Glomerular endothelial cell (primary cell): ENCODE results near the gene SMIM5. TPM values are rescaled to one million over a fixed set of nuclear protein-coding genes. Genes with fewer than 3 reads are reported as not detected.
"Not testable (repeated sequence)": the region's sequence is repeated elsewhere in the genome, so short reads cannot be mapped to it uniquely, and the experiment has no call there.

ENCODE experiments used
- DNase-seq: peaks from one replicate; pipeline ENCODE4 v3.0.0-alpha.2; 2011; ENCODE audit warnings: low read depth, low spot score; ENCODE audit errors: extremely low read depth
- total RNA-seq: library from RNA; depleted of rRNA; stranded (reverse); fragments of >200 nt; gene quantifications from 2 replicates; pipeline ENCODE4 v1.2.3, GENCODE V29; 2015

SMIM5 gene, protein sequence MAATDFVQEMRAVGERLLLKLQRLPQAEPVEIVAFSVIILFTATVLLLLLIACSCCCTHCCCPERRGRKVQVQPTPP
- total RNA-seq: not detected in 2 replicates

DNA sequence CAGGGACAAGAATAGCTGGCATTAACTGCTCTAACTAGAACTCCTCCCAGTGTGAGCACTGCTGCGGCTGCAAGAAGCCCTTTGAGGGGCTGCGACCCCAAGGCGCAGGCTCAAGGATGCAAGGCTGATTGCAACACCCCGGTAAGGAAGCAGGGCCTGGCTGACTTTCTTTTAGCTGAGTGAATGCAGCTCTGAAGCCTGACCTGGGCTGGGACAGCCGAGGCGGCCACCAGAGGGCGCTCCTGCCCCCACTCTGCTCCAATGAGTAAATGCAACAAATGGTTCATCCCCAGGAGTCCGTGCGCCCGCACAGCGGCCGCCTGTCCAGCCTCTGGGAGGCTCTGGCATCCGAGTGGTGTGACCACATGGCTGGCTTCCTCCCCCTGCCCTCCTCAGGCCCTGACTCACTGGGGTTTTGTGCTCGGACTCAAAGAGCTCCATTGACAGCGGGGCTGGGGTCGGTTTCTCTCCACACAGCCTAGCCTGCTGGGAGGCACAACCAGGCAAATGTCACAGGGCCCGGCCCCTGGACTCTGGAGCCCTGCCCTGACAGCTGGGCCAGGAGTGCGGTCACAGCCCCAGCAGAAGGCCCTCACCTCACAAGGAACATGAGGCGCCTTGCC, at the start of gene SMIM5:
TSS of gene SMIM5 (plus strand) at position 572 of the 623 bp plus-strand sequence. CDS start 6,768 bp downstream, outside the sequence.
- no peak for DNase-seq

DNA sequence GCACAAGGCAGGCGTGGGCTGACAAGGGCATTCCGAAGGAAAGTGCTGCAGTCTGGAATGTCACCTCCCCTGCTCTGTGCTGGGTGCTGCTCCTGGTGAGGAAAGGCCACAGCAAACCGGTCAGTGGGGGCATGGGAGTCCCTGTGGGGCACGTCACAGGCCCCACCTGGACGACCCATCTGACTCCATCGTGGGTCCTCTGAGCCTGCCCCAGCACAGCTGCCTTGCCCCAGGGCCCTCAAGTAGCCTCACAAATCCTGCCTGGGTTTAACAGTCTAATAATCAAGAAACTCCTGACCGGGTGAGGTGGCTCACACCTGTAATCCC, 48.4 kb upstream of the SMIM5 start:
- DNase-seq: no peak

DNA sequence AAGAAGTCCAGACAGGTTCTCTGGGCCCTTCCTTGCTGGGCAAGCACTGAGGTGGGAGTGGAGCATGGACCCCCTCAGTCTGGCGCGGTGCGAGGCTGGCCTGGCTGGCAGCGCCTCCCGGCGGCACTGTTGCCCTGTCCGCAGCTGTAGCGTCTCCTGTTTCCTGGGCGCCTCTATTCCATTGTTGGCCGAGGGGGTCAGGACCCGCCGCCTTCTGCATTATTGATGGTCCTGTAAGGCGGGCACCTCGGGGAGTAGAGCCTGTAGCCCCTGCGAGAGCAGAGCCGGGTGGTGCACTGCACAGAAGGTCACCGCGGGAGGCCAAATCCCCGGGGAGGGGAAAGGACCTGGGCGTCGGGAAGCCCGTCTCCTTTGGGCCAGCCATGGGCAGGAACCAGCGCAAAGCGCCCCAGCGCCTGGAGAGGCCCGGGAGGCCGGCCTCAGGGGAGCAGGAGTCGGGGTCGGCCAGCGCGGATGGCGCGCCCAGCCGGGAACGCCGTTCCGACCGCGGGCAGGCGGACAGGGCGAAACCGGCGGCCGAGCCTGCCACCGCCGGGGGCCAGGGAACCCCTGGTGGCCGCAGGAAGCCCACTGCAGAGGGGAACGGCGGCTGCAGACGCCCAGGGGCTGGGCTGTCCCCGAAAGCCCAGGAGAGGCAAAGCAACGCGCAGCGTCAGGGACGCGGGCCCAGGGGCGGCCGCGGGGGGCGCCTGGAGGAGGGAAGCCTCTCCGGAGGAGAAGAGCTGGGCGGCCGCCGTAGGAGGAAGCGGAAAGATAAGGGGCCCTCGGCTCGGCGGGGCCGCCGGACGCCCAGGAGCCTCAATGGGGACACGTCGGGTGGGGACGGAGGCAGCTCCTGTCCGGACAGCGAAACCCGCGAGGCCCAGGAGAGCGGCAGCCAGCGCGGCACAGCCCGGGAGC, 45.3 kb upstream of the SMIM5 start, which contains the start of gene MYO15B:
TSS of gene MYO15B (plus strand) at position 126 of the 921 bp plus-strand sequence. CDS start at position 384, 258 bp downstream.
- no peak for DNase-seq

DNA sequence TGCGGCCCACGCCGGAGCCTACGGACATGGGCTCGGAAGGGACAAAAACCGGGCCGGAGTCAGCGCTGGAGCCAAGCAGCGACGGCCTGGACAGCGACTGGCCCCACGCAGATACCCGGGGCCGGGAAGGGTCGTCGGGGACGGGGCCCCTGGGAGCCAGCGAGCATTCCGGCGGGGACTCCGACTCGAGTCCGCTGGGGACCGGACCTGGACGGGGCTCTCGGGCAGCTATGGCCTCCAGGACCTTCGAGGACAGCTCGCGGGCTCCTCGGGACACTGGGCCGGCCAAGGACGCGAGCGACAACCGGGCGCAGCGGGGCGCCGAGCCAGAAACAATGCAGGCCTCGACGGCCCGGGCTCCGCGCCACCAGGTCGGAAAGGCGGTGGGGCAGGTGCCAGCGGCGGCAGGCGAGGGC, 44.6 kb upstream of the SMIM5 start:
- DNase-seq: no peak

DNA sequence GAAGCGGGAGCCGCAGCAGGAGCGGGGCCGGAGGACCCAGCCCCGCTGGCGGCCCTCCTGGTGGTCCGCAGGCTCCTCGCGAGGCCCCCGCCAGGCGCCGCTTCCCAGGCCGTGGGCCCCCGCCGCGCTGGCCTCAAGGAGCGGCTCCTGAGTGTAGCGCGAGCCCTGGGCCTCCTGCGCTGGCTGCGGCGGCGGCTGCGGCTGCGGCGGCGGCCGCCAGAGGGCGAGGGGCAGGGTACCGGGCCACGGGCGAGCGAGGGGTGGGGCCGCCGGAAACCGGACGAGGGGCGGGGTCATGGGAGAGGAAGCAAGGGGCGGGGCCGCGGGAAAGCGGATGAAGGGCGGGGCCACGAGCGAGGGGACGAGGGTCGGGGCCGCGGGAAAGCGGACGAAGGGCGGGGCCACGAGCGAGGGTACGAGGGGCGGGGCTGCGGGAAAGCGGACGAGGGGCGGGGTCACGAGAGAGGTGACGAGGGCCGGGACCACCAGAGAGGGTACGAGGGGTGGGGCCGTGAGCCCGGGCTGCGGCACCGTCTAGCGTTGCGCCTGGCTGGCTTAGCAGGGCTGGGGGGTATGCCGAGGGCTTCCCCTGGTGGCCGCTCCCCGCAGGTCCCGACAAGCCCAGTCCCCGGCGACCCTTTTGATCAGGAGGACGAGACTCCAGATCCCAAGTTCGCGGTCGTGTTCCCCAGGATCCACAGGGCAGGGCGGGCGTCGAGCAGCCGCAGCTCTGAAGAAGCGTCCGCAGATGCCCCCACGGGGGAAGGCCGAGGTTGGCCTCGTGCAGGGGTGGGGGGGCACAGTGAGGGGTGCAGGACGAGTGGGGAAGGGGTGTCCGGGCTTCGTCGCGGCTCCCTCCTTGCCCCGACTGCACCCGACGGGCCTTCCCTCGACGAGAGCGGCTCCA, 44.0 kb upstream of the SMIM5 start:
- no peak for DNase-seq

DNA sequence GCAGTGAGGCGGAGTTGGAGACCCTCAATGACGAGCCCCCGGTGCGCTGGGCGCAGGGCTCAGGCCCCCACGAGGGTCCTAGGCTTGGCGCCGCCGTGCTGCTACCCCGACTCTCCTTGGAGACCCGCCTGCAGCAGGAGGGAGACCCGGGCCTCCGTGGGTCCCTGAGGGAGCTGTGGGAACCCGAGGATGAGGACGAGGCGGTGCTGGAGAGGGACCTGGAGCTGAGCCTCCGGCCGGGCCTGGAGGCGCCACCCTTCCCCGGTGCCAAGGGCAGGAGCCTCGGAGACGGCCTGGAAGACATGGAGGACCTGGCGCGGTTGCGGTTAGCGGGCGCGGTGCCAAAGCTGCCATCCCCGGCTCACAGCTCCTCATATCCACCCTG, 43.3 kb upstream of the SMIM5 start:
- no peak for DNase-seq

DNA sequence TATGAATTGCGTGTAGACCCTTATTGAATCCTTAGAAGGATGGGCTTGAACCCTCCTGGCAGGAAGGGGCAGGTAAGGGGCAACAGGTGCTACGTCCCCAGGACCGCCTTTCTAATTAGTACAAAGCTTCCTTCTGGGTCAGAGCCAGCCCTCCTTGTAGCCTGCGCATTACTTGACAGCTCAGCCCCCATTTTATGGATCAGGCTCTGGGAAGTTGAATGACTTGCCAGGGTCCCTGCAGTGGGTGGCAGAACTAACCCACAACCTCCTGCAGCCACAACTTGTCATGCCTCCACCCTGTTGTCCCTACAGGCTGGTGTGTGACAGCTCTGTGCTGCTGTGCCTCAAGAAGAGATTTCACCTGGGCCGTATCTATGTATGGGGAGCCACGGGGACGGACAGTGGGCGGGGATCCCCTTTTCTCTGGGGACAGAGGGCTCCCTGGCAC, 42.9 kb upstream of the SMIM5 start:
- no peak for DNase-seq

DNA sequence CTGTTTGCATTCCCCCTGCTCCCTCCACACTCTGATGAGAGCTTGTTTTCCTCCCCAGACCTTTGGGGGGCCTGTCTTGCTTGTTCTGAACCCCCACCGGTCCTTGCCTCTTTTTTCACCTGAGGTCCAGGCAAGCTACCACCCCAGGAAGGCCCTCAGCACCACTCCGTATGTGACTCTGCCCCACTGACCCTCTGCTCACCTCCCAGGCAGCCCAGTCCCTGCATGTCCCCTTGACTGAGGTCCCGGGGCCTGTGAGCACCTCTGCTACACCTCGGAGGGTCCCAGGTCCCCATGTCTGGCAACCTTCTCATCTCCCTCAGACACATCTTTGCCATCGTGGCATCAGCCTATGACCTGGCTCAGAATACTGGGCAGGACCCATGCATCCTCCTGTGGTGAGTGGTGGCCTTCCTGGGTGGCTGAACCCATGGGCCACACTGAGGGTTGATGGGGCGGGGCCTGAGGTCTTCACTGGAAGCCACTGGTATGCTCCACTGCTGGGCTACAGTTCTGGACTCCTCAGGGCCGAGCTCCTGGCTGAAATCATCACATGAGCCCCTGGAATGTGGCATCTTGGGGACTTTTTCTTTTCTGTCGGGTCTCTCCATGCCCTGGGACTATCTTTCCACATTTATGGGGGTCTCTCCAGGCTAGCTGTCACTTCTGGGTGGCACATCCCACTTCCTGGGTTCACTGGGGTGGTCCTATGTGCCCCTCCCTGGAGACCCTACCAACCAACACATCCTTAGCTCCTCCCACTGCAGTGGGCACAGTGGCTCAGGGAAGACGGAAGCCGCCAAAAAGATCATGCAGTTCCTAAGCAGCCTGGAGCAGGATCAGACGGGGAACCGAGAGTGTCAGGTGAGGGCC, 42.1 kb upstream of the SMIM5 start:
- DNase-seq: no peak

DNA sequence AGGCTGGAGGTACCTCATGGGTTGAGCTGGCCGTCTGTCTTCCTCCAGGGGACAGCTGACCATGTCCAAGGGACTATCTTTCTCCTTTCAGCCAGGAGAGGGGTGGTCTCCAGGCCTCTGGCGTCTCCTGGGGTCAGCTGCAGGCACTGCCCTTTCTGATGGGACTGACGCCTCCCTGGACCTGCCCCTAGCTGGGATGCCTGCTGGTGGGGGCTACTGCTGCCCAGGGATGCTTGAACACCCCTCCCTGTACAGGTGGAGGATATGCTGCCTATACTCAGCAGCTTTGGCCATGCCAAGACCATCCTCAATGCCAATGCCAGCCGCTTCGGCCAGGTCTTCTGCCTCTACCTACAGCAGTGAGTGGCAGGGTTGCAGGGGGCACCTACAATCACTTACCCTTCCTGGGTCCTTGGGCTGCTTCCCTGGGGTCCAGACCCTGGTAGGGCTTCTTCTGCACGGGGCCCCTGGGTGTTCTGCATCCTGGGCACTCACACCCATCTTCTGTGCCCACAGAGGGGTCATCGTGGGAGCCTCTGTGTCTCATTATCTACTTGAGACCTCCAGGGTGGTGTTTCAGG, 41.4 kb upstream of the SMIM5 start:
- DNase-seq: no peak

DNA sequence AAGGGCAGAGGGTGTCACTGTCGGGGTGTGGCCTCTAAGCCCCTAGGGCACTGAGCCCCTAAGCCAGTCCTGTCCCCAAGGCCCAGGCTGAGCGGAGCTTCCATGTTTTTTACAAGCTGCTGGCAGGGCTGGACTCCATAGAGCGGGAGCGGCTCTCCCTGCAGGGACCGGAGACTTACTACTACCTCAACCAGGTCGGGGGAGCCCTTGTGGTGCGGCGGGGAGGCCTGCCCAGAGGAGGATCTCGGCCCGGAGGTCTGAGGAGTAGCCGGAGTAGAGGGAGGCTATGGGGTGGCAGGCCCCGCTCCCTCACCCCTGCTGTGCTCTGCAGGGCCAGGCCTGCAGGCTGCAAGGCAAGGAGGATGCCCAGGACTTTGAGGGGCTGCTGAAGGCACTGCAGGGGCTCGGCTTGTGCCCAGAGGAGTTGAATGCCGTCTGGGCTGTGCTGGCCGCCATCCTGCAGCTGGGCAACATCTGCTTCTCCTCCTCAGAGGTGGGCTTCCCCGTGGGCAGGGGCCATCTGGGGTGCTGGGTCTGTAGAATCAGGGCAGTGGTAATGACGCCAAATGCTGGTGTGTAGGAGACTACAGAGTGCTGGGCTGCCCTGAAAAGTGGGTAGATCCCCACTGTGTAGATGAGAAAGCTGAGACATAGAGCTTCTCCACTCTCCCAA, 40.8 kb upstream of the SMIM5 start:
- no peak for DNase-seq

DNA sequence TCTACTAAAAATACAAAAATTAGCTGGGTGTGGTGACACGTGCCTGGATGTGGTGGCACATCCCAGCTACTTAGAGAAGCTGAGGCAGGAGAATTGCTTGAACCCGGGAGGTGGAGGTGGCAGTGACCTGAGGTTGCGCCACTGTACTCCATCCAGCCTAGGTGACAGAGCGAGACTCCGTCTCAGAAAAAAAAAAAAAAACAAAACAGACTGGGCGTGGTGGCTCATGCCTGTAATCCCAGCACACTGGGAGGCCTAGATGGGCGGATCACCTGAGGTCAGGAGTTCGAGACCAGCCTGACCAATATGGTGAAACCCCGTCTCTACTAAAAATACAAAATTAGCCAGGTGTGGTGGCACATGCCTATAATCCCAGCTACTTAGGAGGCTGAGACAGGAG, 39.8 kb upstream of the SMIM5 start:
- DNase-seq: not testable (repeated sequence)

DNA sequence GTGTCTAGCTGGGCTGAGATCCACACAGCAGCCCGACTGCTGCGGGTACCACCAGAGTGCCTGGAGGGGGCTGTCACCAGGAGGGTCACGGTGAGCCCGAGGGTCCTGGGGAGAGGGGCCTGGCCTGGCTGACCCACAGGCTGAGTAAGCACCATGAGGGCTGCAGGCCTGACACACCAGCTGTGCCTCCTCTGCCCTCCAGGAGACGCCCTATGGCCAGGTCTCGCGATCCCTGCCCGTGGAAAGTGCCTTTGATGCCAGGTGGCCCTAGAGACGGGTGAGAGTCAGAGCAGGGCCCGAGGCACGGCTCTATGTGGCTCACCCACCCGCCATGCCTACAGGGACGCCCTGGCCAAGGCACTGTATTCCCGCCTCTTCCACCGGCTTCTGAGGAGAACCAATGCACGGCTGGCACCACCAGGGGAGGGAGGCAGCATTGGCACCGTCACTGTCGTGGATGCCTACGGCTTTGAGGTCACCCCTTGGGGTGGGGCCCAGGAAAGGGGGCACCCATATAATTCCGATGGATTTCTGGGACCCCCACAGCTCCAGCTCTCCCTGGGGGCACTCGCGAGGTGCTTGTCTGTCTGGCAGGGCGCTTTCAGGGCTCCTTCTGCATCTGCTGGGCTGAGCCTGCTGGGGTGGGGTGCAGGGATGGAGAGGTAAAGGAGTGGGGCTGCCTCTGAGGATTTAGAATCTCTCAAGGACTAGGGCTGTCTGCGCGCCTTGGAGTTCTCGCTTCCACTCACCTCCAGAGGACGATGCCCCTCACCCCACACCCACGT, 38.5 kb upstream of the SMIM5 start:
- no peak for DNase-seq

DNA sequence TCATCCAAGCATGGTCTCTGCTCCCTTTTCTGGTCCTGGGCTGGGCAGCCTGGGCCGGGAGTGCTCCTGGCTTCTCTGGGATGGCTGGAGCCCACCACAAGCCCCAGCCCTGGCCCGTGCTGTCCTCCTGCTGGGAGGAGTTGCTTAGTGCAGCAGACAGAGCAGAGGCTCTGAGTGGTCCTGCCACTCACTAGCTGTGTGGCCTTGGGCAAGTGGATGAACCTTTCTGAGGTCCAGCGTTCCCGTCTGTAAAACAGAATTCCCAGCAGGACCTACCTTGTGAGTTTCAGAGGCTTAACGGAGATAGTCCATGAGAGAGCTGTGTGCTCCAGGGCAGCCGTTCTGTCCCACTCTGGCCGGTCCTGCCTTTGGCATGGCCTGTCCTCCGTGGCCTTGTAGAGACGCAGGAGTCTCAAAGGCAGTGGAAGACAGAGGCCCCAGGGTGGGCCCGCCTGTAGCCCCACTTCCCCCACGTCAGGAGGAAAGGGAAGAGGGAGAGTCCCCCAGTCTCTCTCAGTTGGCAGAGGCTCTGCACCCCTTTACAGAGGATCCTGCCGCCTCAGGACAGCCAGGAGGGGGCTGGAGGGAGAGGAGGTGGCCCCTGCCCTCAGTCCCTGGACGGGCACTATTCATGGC, 37.8 kb upstream of the SMIM5 start:
- DNase-seq: no peak

DNA sequence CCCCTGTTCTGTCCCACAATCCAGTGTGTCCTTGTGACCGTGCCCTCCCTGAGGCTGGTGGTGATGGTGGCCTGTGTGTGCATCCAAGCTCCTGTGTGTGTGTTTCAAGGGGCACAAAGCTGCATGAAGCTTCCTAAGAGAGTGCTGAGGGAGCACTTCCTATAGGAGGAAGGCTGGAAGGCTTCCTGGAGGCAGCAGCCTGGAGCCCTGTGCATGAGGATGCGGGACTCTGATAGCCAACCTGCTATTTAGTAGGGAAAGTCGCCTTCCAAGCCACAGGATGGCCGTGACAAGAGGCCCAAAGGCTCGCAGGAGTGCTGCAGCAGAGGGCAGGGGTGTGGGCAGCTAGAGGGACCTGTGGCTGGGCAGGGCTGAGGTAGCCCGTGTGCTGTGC, 37.3 kb upstream of the SMIM5 start:
- no peak for DNase-seq

DNA sequence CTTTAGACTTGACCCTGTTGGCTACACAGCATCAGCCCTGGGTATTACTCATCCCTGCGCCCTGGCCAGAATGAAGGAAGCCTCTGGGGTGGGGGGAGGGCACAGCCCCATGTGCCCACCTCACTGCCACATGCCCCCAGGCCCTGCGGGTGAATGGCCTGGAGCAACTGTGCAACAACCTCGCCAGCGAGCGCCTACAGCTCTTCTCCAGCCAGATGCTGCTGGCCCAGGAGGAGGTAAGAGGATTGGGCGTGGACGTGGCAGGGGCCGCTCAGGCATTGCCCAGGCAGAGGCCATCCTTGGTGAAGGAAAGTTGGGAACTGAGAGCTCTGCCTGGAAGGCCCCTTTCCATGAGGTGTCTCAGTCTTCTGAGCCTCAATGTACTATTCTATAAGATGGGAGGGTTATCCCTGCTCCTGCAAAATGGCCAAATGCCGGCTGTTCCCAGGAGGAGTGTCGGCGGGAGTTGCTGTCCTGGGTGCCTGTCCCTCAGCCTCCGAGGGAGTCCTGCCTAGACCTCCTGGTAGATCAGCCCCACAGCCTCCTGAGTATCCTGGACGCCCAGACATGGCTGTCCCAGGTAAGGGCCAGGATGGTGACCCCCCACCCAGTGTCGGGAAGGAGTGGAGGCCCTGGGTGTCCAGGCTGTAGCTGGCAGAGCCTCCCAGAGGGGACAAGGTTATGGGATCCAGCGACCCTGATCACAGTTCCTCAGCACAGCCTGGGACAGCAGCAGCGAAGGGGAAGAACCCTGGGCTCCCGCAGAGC, 36.7 kb upstream of the SMIM5 start:
- DNase-seq: no peak

DNA sequence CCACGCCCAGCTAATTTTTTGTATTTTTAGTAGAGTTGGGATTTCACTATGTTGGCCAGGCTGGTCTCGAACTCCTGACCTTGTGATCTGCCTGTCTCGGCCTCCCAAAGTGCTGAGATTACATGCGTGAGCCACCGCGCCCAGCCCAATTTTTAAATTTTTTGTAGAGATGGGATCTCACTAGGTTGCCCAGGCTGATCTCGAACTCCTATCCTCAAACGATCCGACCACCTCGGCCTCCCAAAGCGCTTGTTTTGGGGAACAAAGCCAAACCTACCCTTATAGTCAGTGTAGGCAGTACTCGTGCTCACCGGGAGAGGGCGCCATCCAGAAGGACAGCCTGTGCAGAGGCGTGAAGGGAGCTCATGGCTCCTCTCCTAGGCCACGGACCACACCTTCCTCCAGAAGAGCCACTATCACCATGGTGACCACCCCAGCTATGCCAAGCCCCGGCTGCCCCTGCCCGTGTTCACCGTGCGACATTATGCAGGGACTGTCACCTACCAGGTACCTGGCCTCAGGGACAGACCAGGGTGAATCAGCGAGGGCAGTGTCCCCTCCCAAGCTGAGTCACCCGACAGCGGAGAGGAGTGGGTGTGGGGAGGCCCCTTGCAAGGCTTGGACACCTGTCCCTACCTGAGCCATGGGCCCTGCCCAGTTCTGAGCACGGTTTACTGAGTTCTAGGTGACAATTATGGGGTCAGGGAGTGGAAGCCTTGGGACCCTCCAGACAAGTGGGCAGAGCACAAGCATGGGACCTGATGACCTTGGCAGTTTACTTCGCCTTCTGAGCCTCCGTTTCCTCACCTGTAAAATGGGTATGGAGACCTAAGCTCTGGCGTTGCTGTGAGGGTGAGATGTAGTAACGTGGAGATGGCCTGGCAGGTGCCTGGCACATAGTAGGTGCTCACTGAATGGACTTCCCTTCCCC, 31.9 kb upstream of the SMIM5 start:
- no peak for DNase-seq
